ENCODE results near the gene FBXL7.

FBXL7 gene

GRCh38 chr5:15501091-15501791, 1.3 kb downstream of the FBXL7 start:
- in situ Hi-C loops (cut with HindIII; ENCODE audit: low sequenced_read_pairs), result no loop called here

GRCh38 chr5:15502208-15502607, 2.2 kb downstream of the FBXL7 start:
- in situ Hi-C loops (cut with HindIII; ENCODE audit: low sequenced_read_pairs), result no loop called here

- in situ Hi-C loops (cut with HindIII; ENCODE audit: low sequenced_read_pairs), result no loop called here
Measured at GRCh38 chr5:15506146-15506545, 6.2 kb downstream of the FBXL7 start.

GRCh38 chr5:15506897-15507296, 6.9 kb downstream of the FBXL7 start:
- in situ Hi-C loops (cut with HindIII; ENCODE audit: low sequenced_read_pairs), result no loop called here

GRCh38 chr5:15510092-15510491, 10.1 kb downstream of the FBXL7 start:
- in situ Hi-C loops (cut with HindIII; ENCODE audit: low sequenced_read_pairs), result no loop called here

- in situ Hi-C loops (cut with HindIII; ENCODE audit: low sequenced_read_pairs), result no loop called here
Measured at GRCh38 chr5:15510831-15511230, 10.9 kb downstream of the FBXL7 start.

- in situ Hi-C loops (cut with HindIII; ENCODE audit: low sequenced_read_pairs), result no loop called here
Measured at GRCh38 chr5:15513431-15513830, 13.5 kb downstream of the FBXL7 start.

GRCh38 chr5:15513911-15514310, 13.9 kb downstream of the FBXL7 start:
- in situ Hi-C loops (cut with HindIII; ENCODE audit: low sequenced_read_pairs), result no loop called here

GRCh38 chr5:15515229-15515628, 15.2 kb downstream of the FBXL7 start:
- in situ Hi-C loops (cut with HindIII; ENCODE audit: low sequenced_read_pairs), result no loop called here

GRCh38 chr5:15516486-15516885, 16.5 kb downstream of the FBXL7 start:
- in situ Hi-C loops (cut with HindIII; ENCODE audit: low sequenced_read_pairs), result no loop called here

- in situ Hi-C loops (cut with HindIII; ENCODE audit: low sequenced_read_pairs), result no loop called here
Measured at GRCh38 chr5:15518786-15519185, 18.8 kb downstream of the FBXL7 start.

- in situ Hi-C loops (cut with HindIII; ENCODE audit: low sequenced_read_pairs), result no loop called here
Measured at GRCh38 chr5:15520856-15521255, 20.9 kb downstream of the FBXL7 start.

- in situ Hi-C loops (cut with HindIII; ENCODE audit: low sequenced_read_pairs), result no loop called here
Measured at GRCh38 chr5:15521381-15522186, 21.6 kb downstream of the FBXL7 start.

- in situ Hi-C loops (cut with HindIII; ENCODE audit: low sequenced_read_pairs), result no loop called here
Measured at GRCh38 chr5:15522187-15522520, 22.2 kb downstream of the FBXL7 start.

- in situ Hi-C loops (cut with HindIII; ENCODE audit: low sequenced_read_pairs), result no loop called here
Measured at GRCh38 chr5:15524712-15525111, 24.7 kb downstream of the FBXL7 start.

GRCh38 chr5:15525703-15526275, 25.8 kb downstream of the FBXL7 start:
- in situ Hi-C loops (cut with HindIII; ENCODE audit: low sequenced_read_pairs), result no loop called here

GRCh38 chr5:15526413-15526812, 26.4 kb downstream of the FBXL7 start:
- in situ Hi-C loops (cut with HindIII; ENCODE audit: low sequenced_read_pairs), result no loop called here

GRCh38 chr5:15528476-15528875, 28.5 kb downstream of the FBXL7 start:
- in situ Hi-C loops (cut with HindIII; ENCODE audit: low sequenced_read_pairs), result no loop called here

GRCh38 chr5:15529013-15529412, 29.0 kb downstream of the FBXL7 start:
- in situ Hi-C loops (cut with HindIII; ENCODE audit: low sequenced_read_pairs), result no loop called here

GRCh38 chr5:15529821-15530220, 29.8 kb downstream of the FBXL7 start:
- in situ Hi-C loops (cut with HindIII; ENCODE audit: low sequenced_read_pairs), result no loop called here

- in situ Hi-C loops (cut with HindIII; ENCODE audit: low sequenced_read_pairs), result no loop called here
Measured at GRCh38 chr5:15533129-15533893, 33.3 kb downstream of the FBXL7 start.

Measured in DLD1 (cell line).